ENCODE results near the gene SH3RF1.

The SH3RF1 gene

DNA sequence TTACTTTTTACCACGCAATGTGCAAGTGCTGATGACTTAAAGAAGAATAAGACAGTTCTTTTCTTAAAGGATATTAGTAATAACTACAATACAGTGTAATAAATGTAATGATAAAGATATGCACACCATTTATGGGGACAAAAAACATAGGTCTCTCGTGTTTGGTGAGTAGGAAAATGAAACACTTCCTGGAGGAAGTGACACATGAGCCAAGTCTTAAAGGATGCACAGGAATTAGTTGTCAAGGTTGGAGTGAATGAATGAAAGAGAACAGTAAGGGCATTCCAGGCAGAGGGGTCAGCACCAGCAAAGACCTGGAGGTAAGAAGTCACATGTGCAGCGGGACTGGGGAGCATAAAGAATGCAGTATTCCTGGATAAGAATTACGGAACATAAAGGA is 112.7 kb downstream of the SH3RF1 start:
- no peak for DNase-seq

DNA sequence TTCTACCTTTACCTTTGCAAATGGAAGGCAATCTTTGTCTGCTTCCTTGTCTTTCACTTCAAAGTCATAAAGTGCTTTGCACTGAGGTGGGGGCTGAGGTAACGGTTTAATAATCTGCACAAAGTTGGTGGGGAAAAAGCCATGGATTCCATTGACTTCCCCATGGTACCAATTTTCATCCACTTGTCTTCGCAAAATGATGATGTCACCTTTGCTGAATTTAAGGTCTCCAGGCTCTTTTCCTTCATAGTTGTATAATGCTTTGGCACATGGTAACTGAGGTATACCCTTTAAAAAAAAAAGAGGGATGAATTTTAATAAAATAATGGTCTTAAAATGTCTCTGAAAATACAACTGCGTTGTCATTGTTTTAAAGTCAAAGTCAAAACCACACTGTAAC is 114.4 kb downstream of the SH3RF1 start:
- no peak for DNase-seq

DNA sequence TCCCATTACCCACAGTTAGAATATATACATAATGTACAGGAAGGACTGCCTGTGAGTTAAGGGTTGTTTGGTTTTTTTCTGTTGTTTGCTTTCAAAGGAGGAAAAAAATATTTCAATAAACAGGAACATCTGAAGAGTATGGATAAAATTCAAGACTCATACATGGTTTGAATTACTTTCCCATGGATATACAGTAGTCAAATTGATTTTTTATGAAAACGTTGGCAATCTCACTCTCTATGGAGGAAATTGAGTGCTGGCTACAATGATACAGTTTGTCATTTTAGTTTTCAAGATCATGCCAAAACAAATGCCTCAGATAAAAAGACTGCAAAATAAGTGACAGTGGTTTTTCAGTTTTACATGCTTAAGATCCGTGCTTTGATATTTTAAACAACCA is 116.6 kb downstream of the SH3RF1 start:
- DNase-seq: no peak

DNA sequence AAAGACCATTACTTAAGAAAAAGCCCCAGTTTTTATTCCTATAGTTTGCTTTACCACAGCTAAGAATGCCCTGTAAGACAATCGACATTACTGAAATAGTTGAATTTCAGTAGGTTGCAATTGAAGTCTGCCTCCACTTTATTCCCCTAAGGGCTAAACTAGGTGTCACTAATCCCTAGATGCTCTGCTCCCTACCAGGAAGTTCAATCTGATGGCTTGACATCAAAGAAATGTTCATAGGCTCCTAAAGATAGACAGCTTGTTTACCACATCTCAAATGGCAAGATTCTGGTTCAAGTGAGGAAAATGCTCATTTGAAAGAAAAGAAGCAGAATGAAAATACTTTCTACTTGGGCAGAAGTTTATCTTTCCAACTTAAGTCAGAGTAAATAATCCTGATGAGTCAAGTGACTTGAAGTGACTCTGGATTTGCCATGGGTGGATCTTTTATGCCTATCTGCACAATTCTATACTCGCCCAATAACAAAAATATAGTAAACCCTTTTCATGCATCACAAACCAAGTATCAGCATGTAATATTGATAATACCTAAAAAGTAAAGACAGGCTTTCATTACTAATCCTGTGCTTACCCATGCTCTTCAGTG is 117.2 kb downstream of the SH3RF1 start:
- no peak for DNase-seq

DNA sequence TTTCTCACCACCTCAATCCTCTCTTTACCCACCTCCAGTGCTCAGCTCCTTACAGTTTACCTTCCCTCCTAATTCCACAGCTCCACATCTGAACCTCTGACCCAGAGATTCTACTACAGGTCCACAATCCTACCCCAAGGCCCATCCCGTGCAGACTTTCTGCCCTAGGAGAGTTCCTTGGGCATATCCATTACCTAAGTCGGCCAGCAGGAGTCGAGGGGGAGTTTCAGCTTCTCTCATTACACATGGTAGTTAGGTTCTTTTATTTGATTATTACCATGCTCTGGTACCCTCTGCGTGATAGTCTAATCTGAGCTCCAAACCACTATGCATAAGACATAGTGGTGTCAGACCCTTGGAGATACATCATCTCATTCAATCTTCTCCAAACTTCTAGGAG is 117.9 kb downstream of the SH3RF1 start:
- DNase-seq: no peak

DNA sequence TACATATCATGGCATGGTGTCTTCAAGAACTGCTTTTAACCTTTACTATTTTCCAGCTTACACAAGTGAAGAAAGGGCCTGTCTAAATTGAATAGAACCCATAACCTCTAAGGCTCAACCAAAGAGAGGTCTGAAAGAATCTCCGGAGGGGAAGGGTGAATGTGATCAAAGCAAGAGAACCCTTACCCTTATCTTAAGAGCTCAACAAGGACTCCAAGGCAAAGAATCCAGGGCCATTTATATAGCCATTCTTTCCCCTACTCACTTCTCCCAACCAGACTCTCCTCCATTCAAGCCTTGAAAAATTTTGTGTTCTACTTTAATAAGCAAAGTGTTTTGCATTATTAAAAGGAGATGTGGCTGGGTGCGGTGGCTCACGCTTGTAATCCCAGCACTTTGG is 118.7 kb downstream of the SH3RF1 start:
- no peak for DNase-seq

DNA sequence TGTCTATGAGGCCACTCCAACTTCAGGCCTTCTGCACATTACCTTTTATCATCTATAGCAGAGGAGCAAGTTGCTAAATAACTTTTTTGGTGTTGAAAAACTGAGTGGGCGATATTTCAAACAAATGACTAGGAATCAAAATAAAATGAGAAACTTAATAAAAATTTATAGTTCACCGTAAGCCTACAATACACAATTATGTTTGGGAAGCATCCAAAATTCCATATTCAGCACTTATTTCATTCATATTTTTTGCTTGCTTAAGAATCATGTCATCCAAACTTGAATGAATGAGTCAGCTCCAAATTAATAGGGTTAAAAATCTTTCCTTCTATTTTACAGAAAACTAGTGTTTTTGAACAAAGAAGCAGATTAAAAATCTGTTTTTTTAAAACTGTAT is 119.1 kb downstream of the SH3RF1 start:
- DNase-seq: no peak

DNA sequence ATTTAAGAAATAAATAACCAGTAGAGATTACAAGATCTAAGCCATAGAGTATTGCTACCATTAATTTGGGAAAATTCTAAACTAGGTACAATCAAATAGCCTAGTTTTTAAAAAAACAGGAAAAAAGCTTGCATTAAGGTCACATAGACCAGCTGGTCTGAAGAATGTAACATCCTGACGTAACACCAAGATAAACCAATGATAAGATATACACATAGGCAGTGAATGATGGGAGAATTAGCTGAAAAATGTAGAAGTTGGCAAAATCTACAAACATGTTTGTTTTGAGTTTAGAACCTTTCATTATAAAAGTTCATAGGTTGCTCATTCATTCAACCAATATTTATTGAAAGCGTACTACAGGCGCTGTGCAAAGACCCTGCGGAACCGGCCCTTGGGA is 120.0 kb downstream of the SH3RF1 start:
- DNase-seq: no peak

DNA sequence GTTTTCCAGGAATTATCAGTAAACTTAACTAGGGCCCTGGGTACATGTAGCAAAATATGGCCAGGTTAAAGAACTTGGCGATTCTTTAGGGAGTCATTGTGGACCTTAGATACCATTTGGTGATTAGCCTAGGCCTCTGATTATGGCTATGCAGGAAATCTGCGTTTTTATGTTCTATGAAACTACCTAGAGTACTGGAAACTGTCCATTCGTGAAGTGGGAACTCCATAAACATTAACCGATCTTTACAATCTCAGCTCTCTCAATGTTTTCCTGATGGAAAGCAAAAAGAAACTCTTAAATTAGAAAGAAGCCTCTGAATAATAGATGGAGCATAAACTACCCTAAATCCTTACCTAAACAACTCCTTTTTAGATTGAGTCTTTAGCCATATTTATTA is 121.9 kb downstream of the SH3RF1 start:
- DNase-seq: no peak

DNA sequence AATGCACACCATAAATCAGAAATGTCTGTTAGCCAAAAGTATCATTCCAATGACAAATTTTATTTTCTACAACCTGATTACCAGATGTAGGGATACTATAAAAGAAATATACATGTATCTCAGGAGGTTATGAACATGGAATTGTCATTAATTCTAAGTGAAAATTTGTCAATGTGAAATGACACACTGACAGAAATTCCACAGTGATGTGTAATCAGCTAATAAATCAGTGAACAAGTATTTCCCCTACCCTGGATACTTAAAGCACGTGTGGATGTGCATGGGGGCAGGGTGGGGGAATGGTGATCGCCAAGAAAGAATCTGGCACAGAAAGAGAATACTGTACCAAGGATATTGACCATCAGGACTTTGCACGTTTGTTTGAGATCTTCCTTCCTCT is 123.6 kb downstream of the SH3RF1 start:
- no peak for DNase-seq

DNA sequence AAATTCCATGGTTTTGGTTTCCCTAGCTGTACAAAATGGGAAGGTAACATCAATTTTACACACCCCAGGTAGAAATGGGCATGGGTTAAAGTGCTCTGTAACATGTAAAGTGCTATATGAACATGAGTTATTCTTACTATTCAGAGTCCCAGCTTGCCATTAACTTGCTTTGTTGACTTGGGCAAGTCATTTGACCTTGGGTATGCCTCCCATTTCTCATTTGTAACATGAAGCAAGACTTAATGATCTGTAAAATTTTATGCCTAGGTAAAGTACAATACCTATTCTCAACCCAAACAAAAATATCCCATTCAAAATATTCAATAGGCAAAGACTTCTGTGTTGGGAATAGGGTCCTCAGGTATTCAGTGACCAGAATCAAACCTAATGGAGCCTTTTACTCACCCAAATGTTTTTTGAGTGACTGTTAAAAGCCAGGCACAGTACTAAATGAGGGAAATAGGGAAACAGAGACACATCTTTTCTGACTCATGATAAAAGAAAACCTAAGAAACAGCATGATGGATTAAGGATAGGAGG is 126.6 kb downstream of the SH3RF1 start:
- DNase-seq: no peak

DNA sequence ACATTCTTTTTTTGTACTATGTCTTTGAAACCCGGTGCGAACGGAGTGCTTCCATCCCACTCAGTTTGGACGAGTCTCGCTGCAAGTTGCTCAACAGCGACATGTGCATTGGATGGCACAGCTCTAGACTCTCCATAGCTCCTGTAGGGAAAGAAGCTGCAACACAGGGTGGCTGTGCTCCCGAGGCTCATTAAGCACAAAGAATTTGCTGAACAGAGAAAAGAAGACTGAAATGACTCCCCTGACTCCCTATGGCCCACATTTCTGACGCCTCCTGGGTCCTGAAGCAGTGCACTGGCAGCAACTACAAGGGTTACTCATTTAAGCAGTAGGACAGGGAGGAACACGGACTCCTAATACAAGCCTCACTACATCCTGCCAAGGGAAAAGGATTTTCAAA is 127.4 kb downstream of the SH3RF1 start:
- no peak for DNase-seq

DNA sequence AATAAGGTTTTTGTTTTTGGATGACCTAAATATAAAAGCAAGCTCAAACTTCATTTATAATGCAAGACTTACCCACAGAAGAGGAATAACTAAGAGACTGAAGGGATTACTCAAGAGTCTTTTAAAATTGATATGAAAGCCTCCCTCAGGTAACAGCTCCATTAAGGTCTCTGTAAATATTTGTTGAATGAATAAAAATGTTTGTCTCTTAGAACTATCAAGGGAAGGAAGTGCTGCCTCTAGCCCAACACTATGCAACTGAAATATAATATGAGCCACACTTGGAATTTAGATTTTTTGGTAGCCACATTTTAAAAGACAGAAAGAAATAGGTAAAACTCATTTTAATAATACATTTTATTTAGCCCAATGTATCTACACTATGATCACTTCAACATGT is 127.8 kb downstream of the SH3RF1 start:
- no peak for DNase-seq

DNA sequence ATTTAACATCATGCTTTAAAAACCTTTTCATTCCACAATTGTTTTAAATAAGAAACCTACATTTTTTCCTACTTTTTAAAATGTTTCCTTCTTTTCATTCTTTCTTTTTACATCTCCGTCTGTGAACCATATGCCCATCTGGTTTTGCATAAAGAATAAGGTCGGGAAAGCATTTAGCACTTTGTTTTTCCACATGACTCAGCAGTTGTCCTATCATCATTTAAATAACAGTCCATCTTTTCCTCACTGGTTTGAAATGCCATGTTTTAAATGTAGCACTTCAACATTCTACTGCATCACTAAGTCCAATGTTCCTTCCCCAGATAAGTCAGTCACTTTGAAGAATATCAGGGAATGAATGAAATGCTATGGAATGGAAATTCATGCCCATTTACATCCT is 128.4 kb downstream of the SH3RF1 start:
- no peak for DNase-seq

DNA sequence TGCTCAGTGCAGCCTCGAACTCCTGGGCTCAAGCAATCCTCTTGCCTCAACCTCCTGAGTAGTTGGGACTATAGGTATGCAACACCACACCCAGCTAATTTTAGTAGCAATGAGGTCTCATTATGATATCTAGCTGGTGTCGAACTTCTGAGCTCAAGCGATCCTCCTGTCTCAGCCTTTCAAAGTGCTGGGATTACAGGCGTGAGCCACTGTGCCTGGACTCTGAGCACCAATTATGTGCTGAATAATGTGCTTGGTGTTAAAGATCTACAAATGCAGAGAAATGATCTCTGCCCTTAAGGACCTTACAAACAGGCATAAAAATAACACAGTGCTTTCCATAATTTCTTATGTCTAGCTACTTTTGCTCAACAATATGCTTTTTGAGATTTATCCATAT is 131.7 kb downstream of the SH3RF1 start:
- no peak for DNase-seq

DNA sequence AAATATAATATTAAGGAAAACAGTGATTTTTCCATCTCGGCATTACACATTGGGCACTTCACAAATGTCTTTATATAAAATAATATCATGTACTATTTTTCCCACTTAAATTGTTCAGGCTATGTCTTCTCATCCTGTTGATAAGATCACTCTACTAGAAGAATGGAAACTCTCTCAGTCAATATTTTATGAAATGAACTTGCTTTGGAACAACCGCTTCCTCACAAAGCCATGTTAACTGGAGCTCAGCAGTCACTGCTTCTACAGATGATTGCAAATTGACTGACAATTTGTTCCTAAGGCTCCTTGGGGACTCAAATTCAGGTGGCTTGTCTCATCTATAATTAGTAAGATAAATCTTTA is 133.2 kb downstream of the SH3RF1 start:
- no peak for DNase-seq

DNA sequence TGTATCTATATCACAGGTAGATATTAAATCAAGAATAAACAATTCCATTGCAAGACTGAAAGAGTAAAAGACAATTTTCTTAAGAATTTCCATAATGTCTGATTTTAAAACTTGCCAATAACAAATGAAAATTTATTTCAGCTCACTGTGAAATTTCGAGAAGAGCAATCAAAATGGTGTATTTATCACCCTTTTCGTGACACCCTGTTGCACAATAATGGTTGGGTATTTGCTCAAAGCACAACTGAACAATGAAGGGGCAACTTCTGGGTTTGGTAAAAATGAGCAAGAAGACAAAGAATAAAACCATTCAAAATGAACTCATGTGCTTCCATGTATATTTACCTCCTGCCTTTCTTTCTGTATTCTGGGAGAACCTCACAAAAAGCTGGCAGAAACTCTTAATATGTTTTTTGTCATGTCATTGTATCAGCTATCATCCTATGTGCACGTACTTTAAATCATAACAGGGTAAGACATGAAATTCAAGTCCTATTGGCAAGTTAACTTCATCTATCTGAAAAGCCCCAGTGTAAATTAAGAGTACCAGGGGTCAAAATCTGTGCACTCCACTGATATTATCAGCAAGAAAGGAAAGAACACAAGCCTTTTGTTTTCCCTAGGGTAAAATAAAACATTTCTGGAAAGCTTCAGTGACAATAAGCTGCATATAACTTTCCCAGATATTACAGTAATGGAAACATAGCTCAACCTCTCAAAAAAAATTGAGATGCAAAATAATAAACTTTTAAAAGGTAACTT is 133.8 kb downstream of the SH3RF1 start:
- DNase-seq: no peak

DNA sequence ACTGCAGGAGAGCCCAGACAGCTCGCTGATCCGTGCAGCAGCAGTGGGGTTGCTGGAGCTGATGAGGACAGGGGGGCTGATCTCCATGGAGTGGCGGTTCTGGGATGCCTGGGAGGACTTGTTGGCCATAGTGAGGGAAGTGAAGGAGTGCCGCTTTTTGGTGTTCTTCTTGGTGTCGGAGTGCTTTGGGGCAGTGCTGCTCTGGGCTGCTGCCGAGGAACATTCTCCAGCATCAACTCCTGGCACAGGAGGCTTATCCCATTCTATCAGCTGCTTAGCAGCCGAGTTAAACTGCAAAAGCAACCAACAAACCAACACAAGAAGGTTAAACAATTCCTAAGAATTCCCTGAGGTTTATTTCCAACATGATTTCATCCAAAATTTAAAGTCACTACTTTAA is 134.4 kb downstream of the SH3RF1 start:
- DNase-seq: no peak

DNA sequence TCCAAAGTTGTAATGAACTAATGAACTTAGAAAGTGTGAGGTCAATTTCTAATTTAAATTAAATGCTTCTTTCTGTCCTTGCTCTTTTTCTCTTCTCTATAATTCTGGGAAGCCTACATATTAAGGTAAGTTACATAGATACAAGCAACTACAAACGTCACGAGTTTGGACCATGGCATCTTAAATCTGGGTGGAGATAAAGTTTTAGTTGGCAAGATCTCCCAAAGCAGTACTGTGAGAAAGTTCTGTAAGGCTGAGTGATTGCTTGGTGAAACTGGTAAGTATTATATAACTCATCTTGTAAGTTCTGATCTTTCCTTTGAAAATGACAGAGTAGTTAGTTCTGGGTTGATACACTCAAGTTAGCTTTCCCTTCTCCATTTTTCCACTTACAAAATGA is 135.0 kb downstream of the SH3RF1 start:
- DNase-seq: no peak

DNA sequence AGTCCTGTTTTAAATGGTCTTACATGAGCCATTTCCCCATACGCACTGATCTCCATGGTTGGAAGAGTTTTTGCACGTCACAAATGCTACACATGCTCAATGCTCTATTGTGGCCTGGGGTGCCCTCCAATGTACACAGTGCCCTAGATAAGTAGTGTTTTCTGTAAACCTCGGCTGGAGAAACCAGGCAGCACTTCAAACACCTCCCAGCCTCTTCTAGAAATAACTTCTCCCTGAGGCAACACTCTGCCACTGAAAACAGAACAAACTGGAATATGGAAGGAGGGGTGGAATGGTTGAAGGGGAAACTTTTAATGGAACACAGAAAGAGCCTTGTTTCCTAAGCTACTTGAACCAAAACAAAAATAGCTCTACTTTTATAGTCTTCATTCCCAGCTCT is 136.8 kb downstream of the SH3RF1 start:
- DNase-seq: no peak

DNA sequence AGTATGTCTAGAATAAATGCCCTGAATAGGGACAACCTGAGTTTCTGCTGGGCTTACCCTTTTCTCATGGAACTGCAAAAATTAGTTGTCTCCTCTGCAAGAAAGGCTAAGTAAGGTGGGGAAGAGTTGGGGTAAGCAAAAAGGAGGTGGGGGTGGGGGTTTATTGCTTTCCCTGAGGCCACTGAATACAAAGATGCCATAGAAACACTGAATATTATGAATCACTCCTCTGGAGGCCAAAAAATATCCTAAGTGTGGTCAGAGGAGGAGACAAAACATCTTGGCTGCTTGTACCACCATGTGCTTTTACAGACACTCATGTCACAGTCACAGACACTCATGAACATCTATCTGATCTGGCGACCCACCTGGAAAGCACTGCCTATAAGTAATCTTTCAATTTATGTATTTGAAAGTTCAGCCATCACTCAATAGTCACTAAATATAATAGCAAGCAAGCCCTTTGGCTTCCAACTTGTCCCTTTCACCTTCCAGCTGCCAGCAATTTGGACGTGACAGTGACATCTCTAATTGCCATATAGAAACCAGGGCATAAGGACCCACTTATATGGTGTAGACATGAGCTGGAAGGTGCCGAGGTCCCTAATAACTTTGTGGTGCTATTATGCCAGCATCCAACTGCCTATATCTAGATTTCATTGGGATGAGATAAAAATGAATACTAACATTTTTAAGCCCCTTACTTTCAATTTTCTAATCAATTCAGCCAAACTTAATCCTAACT is 138.0 kb downstream of the SH3RF1 start:
- no peak for DNase-seq

DNA sequence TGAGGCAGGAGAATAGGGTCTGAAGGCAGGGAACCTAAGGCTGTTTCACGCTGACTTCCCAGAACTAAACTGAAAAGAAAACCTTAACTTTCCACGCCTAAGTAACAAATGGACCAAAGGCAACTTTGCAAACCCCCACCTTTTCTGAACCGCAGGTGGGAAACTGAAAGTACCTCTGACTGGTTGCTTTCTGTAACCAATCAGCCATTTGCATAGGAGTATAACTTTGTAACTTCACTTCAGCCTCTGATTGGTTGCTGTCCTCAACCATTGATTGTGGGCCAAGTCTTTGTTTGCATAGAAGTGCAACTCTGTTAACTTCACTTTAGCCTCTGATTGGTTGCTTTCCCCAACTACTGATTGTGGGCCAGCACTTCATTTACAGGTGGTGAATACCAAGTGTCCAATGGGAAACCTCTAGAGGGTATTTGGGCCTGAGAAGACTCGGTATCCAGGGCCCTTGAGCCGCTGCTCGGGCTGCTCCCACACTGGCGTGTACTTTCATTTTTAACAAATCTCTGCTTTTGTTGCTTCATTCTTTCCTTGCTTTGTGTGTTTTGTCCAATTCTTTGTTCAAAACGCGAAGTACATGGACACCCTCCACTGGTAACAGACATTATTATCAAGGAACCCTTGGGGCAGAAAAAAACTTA is 139.1 kb downstream of the SH3RF1 start:
- no peak for DNase-seq

DNA sequence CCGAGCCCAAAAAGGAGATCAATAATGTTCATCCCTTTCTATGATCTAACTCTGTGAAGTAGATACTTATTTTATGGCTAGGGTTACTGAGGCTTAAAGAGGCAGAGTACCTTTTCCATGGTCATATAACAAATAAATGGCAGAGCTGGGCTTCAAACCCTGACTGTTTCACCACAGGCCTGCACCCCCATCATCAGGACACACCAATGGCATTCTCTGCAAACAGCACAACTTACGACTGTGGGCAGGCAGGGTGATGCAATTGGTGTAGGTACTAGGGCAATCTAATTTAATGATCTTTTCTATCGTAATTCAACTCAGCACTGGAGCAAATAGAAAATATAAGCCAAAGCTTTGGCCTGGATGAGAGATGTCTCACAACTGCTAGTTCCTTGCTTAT is 141.9 kb downstream of the SH3RF1 start:
- peak in 1 of 2 experiments; percentile 25 for DNase-seq

DNA sequence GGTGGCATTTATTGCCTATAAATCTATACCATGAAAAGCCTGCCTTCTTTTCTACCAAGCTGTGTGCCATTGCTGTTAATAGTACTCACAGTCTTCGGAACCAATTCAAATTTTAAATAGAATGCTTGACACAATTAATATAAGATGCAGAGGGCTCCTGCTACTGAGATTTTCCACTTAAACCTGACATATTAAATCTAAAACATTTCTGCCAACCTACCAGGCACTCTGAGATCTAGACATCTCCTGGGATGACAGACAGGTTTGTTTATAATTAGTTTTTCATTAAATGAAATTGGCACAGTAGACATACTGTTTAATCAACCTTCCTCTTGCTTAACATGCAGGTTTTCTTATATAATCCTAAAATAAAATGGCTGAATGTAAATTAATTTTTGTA is 143.4 kb downstream of the SH3RF1 start:
- no peak for DNase-seq

Data from NCI-H1930 (cell line).